Fibroblast of the aortic adventitia (primary cell): ENCODE results near the gene MZT2A. TPM values are rescaled to one million over a fixed set of nuclear protein-coding genes. Genes with fewer than 3 reads are reported as not detected.
"Not testable (repeated sequence)": the region's sequence is repeated elsewhere in the genome, so short reads cannot be mapped to it uniquely, and the experiment has no call there.

Experiments used
- DNase-seq: peaks from one replicate; pipeline ENCODE4 v3.0.0-alpha.2; 2010; ENCODE audit warnings: low read depth
- H3K4me3 ChIP-seq: 2 replicates; pipeline ENCODE4 v1.5.1; 2011; ENCODE audit warnings: low read depth, mild to moderate bottlenecking, control low read depth, low read length, moderate library complexity
- CTCF ChIP-seq: IDR thresholded peaks from 2 replicates; pipeline ENCODE4 v1.5.1; 2011; ENCODE audit warnings: mild to moderate bottlenecking, low read length, control low read depth, inconsistent platforms; ENCODE audit not compliant: insufficient read depth
- total RNA-seq: library from RNA; depleted of rRNA; stranded (reverse); fragments of >200 nt; gene quantifications from 2 replicates; pipeline ENCODE4 v1.2.3, GENCODE V29; 2012; ENCODE audit warnings: low replicate concordance

MZT2A gene
- total RNA-seq, 1 donor: 66.8 TPM

- not testable (repeated sequence) for DNase-seq, H3K4me3 ChIP-seq
Measured at GRCh38 chr2:131478074-131478849, 13.9 kb downstream of the MZT2A start.

- not testable (repeated sequence) for DNase-seq, H3K4me3 ChIP-seq
Measured at GRCh38 chr2:131477227-131477626, 15.0 kb downstream of the MZT2A start.

- not testable (repeated sequence) for H3K4me3 ChIP-seq, DNase-seq
Measured at GRCh38 chr2:131476363-131476762, 15.8 kb downstream of the MZT2A start.

GRCh38 chr2:131475831-131476230, 16.4 kb downstream of the MZT2A start, which contains the start of gene TUBA3D:
TUBA3D (plus strand) TSS chr2:131476119; CDS start chr2:131476200, 81 bp downstream.
- no peak for TF ChIP-seq CTCF
- no peak for DNase-seq
- H3K4me3 ChIP-seq: no peak within 1 kb of the TSS

GRCh38 chr2:131473266-131473665, 18.9 kb downstream of the MZT2A start:
- not testable (repeated sequence) for DNase-seq

GRCh38 chr2:131471624-131472023, 20.6 kb downstream of the MZT2A start:
- H3K4me3 ChIP-seq, DNase-seq: not testable (repeated sequence)

More at GRCh38 chr2:131473266-131473665, 18.9 kb downstream of the MZT2A start:
- not testable (repeated sequence) for H3K4me3 ChIP-seq

GRCh38 chr2:131470944-131471343, 21.3 kb downstream of the MZT2A start:
- DNase-seq, H3K4me3 ChIP-seq: not testable (repeated sequence)

- H3K4me3 ChIP-seq, DNase-seq: not testable (repeated sequence)
Measured at GRCh38 chr2:131467722-131468121, 24.5 kb downstream of the MZT2A start.

GRCh38 chr2:131454914-131455313, 37.3 kb downstream of the MZT2A start:
- not testable (repeated sequence) for H3K4me3 ChIP-seq

GRCh38 chr2:131451265-131451949, 40.8 kb downstream of the MZT2A start:
- not testable (repeated sequence) for DNase-seq, H3K4me3 ChIP-seq

More at GRCh38 chr2:131454914-131455313, 37.3 kb downstream of the MZT2A start:
- not testable (repeated sequence) for DNase-seq

- not testable (repeated sequence) for DNase-seq, H3K4me3 ChIP-seq
Measured at GRCh38 chr2:131447981-131448380, 44.2 kb downstream of the MZT2A start.

- TF ChIP-seq CTCF: no peak
- H3K4me3 ChIP-seq: no peak overlapping the region
- no peak for DNase-seq
Measured at GRCh38 chr2:131445896-131446295, 46.3 kb downstream of the MZT2A start.

- H3K4me3 ChIP-seq, DNase-seq: not testable (repeated sequence)
Measured at GRCh38 chr2:131445515-131445797, 46.7 kb downstream of the MZT2A start.

- not testable (repeated sequence) for DNase-seq, H3K4me3 ChIP-seq
Measured at GRCh38 chr2:131444736-131445514, 47.3 kb downstream of the MZT2A start.

- not testable (repeated sequence) for H3K4me3 ChIP-seq, DNase-seq
Measured at GRCh38 chr2:131440742-131441468, 51.3 kb downstream of the MZT2A start.
